Gastroesophageal sphincter (tissue), 3 donors: ENCODE data around the gene PRAC1.

ENCODE experiments used
- EP300 ChIP-seq: sonication (generic); formaldehyde crosslinking; IDR thresholded peaks from one replicate; pipeline ENCODE4 v1.6.1; 2017; ENCODE audit warnings: antibody characterized with exemption, mild to moderate bottlenecking
- POLR2A ChIP-seq, 2 donors: fragments of 450-650 bp; IDR thresholded peaks; one replicate each; pipeline ENCODE4 v1.6.1; 2017; ENCODE audit warnings: antibody characterized with exemption in 2 of 2, mild to moderate bottlenecking in 2 of 2, moderate library complexity in 1 of 2
- POLR2AphosphoS5 ChIP-seq: sonication (generic); formaldehyde crosslinking; IDR thresholded peaks from one replicate; pipeline ENCODE4 v1.6.1; 2017; ENCODE audit warnings: antibody characterized with exemption
- TF ChIP-seq, protein P1 (sequence below), 4 experiments: fragments of 200-600 bp in 2 of 4; fragments of 450-650 bp in 2 of 4; sonication (generic) in 1 of 4; IDR thresholded peaks; one replicate each; pipeline ENCODE4 v1.5.1; 2017 to 2019; ENCODE audit warnings: antibody characterized with exemption in 4 of 4, mild to moderate bottlenecking in 2 of 4, moderate library complexity in 2 of 4

- TF ChIP-seq, protein P1, sequence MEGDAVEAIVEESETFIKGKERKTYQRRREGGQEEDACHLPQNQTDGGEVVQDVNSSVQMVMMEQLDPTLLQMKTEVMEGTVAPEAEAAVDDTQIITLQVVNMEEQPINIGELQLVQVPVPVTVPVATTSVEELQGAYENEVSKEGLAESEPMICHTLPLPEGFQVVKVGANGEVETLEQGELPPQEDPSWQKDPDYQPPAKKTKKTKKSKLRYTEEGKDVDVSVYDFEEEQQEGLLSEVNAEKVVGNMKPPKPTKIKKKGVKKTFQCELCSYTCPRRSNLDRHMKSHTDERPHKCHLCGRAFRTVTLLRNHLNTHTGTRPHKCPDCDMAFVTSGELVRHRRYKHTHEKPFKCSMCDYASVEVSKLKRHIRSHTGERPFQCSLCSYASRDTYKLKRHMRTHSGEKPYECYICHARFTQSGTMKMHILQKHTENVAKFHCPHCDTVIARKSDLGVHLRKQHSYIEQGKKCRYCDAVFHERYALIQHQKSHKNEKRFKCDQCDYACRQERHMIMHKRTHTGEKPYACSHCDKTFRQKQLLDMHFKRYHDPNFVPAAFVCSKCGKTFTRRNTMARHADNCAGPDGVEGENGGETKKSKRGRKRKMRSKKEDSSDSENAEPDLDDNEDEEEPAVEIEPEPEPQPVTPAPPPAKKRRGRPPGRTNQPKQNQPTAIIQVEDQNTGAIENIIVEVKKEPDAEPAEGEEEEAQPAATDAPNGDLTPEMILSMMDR (IDR thresholded peaks at IDR 0.05), result no peak
- no peak for TF ChIP-seq POLR2A (IDR thresholded peaks at IDR 0.05)
- TF ChIP-seq POLR2AphosphoS5, result no peak
- TF ChIP-seq EP300, result no peak
Observed at GRCh38 chr17:48756830-48757251, 34.5 kb upstream of the PRAC1 start.
